ENCODE results near the gene SMARCE1.

DNA sequence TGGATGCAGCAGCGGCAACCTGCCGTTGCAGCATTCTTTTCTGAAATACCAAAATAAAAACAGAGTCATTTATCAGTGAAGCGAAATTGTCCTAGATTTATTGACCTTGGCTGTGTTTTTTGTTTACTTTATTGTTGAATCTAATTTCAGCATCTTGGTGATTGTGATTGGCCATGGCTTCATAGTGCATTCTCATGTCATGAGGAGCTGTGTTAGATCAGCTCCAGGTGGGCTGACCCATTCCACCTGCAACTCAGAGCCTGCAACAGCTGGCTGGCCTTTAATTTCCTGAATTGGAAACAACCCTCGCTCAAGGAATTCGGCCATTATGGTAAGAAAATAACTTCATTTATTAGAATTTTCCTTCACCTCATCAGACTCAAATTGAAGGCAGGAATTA lies 39.5 kb upstream of the SMARCE1 start:
- TF ChIP-seq, protein P1, sequence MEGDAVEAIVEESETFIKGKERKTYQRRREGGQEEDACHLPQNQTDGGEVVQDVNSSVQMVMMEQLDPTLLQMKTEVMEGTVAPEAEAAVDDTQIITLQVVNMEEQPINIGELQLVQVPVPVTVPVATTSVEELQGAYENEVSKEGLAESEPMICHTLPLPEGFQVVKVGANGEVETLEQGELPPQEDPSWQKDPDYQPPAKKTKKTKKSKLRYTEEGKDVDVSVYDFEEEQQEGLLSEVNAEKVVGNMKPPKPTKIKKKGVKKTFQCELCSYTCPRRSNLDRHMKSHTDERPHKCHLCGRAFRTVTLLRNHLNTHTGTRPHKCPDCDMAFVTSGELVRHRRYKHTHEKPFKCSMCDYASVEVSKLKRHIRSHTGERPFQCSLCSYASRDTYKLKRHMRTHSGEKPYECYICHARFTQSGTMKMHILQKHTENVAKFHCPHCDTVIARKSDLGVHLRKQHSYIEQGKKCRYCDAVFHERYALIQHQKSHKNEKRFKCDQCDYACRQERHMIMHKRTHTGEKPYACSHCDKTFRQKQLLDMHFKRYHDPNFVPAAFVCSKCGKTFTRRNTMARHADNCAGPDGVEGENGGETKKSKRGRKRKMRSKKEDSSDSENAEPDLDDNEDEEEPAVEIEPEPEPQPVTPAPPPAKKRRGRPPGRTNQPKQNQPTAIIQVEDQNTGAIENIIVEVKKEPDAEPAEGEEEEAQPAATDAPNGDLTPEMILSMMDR (conservative IDR thresholded peaks at IDR 0.05; ENCODE audit: low read depth, low read length): no peak
- no peak for TF ChIP-seq EZH2phosphoT487 (IDR thresholded peaks at IDR 0.05; ENCODE audit: borderline replicate concordance, low read length)
